Esophagus muscularis mucosa (tissue), 4 donors: ENCODE results near the gene AHNAK2.

ENCODE experiments used
- CTCF ChIP-seq, 3 experiments: fragments of 200-600 bp in 2 of 3; fragments of 450-650 bp in 1 of 3; sonication (generic) in 2 of 3; IDR thresholded peaks; one replicate each; pipeline ENCODE4 v1.5.1; 2017 to 2019; ENCODE audit warnings: antibody characterized with exemption in 3 of 3, mild to moderate bottlenecking in 2 of 3, moderate library complexity in 1 of 3
- EP300 ChIP-seq: sonication (generic); formaldehyde crosslinking; IDR thresholded peaks from one replicate; pipeline ENCODE4 v1.6.1; 2017; ENCODE audit warnings: antibody characterized with exemption
- POLR2A ChIP-seq: fragments of 450-650 bp; IDR thresholded peaks from one replicate; pipeline ENCODE4 v1.6.1; 2017; ENCODE audit warnings: antibody characterized with exemption, moderate library complexity, mild to moderate bottlenecking, low read depth
- POLR2AphosphoS5 ChIP-seq, 2 donors: sonication (generic); formaldehyde crosslinking; IDR thresholded peaks; one replicate each; pipeline ENCODE4 v1.6.1; 2017; ENCODE audit warnings: antibody characterized with exemption in 2 of 2

- TF ChIP-seq CTCF (IDR thresholded peaks at IDR 0.05): no peak
- TF ChIP-seq EP300: no peak
- no peak for TF ChIP-seq POLR2A
- no peak for TF ChIP-seq POLR2AphosphoS5 (IDR thresholded peaks at IDR 0.05)
Observed at GRCh38 chr14:104889375-104889757, 88.8 kb downstream of the AHNAK2 start.
